GM12878 (cell line): Measurements from ENCODE around the gene MTFP1. TPM values are rescaled to one million over a fixed set of nuclear protein-coding genes. Genes with fewer than 3 reads are reported as not detected.

Source experiments
- MLLT1 ChIP-seq: fragments of 450-650 bp; IDR thresholded peaks from 2 replicates; pipeline ENCODE4 v1.6.1; 2016; ENCODE audit warnings: mild to moderate bottlenecking
- NFYA ChIP-seq: IDR thresholded peaks from 2 replicates; pipeline ENCODE4 v1.6.1; 2011; ENCODE audit warnings: low read depth, mild to moderate bottlenecking, low read length, improper control_type of control experiment, borderline replicate concordance
- polyA plus RNA-seq, 11 experiments: library from polyadenylated mRNA; depleted of rRNA in 4 of 11; unstranded in 6 of 11; stranded (reverse) in 5 of 11; fragments of >200 nt; fragmentation: Nextera tagmentation in 4 of 11; fragmentation: Illumina TruSeq in 1 of 11; extraction: Ambion mirVana in 4 of 11; extraction: Trizol in 1 of 11; gene quantifications; 1 replicate in 1 of 11; 2 replicates in 10 of 11; pipeline versions ENCODE4 v1.2.1 to v1.2.3, GENCODE V29; 2011 to 2016; ENCODE audit warnings: inconsistent platforms in 2 of 11, missing spikeins in 2 of 11, low read depth in 1 of 11
- small RNA-seq: library from RNA; depleted of rRNA; stranded (forward); fragments of <200 nt; gene quantifications from one replicate; pipeline ENCODE3, GENCODE V24; 2014
- total RNA-seq, 4 experiments: library from RNA; depleted of rRNA in 3 of 4; stranded (reverse); fragments of >200 nt in 3 of 4; fragmentation: Illumina TruSeq in 1 of 4; extraction: Trizol in 1 of 4; gene quantifications; 2 replicates each; pipeline versions ENCODE4 v1.2.1 to v1.2.3, GENCODE V29; 2013 to 2021

The MTFP1 gene
- total and polyA plus RNA-seq, 10 of the 15 experiments (the other 5 are each of a cell fraction or from before 2014, with no cell fraction given): 20.5 to 133 (median 59.8) TPM

GRCh38 chr22:30474683-30475424, 49.3 kb downstream of the MTFP1 start (continued):
- TF ChIP-seq NFYA: no peak
- TF ChIP-seq MLLT1: no peak

Small RNAs within 50 kb of the gene (small RNA-seq; reads per million reads assigned to genes)
- gene AC004832.3 (not detected), gene RNU6-564P (not detected)

Other genes starting within 250 kb of the MTFP1 start
Only the 7 nearest of the 16 such genes appear.
- gene TBC1D10A, start 98.8 kb upstream of the MTFP1 start, total RNA-seq (2014; rRNA removed): 14.1 and 16.3 TPM in 2 replicates
- gene TBC1D10A, start 98.8 kb upstream of the MTFP1 start, total RNA-seq (2014; rRNA removed; fragmentation: Illumina TruSeq; extraction: Trizol): 8.5 and 8.6 TPM in 2 replicates
- gene TBC1D10A, start 98.8 kb upstream of the MTFP1 start, total RNA-seq (2021): 22.2 and 24.3 TPM in 2 replicates
- gene TBC1D10A, start 98.8 kb upstream of the MTFP1 start, polyA plus RNA-seq (2011; rRNA removed): 10.3 and 14.4 TPM in 2 replicates
- 2.0 and 7.9 TPM in 2 replicates for gene TBC1D10A, start 98.8 kb upstream of the MTFP1 start, polyA plus RNA-seq (2014; fragmentation: Illumina TruSeq; extraction: Trizol)
- under 1 TPM; 0.27 to 0.82 TPM for gene TBC1D10A, start 98.8 kb upstream of the MTFP1 start, polyA plus RNA-seq (2014; fragmentation: Nextera tagmentation; extraction: Ambion mirVana)
- 25.7 and 27.8 TPM in 2 replicates for gene TBC1D10A, start 98.8 kb upstream of the MTFP1 start, polyA plus RNA-seq (2014; rRNA removed)
- 10 to 100 TPM; 17.4 to 20.8 TPM for gene TBC1D10A, start 98.8 kb upstream of the MTFP1 start, polyA plus RNA-seq (2016; fragmentation: Nextera tagmentation; extraction: Ambion mirVana)
- 47.1 and 56.1 TPM in 2 replicates for gene SF3A1, start 68.9 kb upstream of the MTFP1 start, total RNA-seq (2014; rRNA removed)
- gene SF3A1, start 68.9 kb upstream of the MTFP1 start, total RNA-seq (2014; rRNA removed; fragmentation: Illumina TruSeq; extraction: Trizol): 14.9 and 16.9 TPM in 2 replicates
- 222 and 239 TPM in 2 replicates for gene SF3A1, start 68.9 kb upstream of the MTFP1 start, total RNA-seq (2021)
- gene SF3A1, start 68.9 kb upstream of the MTFP1 start, polyA plus RNA-seq (2011; rRNA removed): 7.8 and 28.1 TPM in 2 replicates
- 44.7 and 78.9 TPM in 2 replicates for gene SF3A1, start 68.9 kb upstream of the MTFP1 start, polyA plus RNA-seq (2014; fragmentation: Illumina TruSeq; extraction: Trizol)
- gene SF3A1, start 68.9 kb upstream of the MTFP1 start, polyA plus RNA-seq (2014; fragmentation: Nextera tagmentation; extraction: Ambion mirVana): 10 to 100 TPM; 10.4 to 13.4 TPM
- 35.8 and 63.6 TPM in 2 replicates for gene SF3A1, start 68.9 kb upstream of the MTFP1 start, polyA plus RNA-seq (2014; rRNA removed)
- gene SF3A1, start 68.9 kb upstream of the MTFP1 start, polyA plus RNA-seq (2016; fragmentation: Nextera tagmentation; extraction: Ambion mirVana): 100 to 1,000 TPM; 170 to 190 TPM
- 2.0 and 2.7 TPM in 2 replicates for gene CCDC157, start 68.8 kb upstream of the MTFP1 start, total RNA-seq (2014; rRNA removed)
- gene CCDC157, start 68.8 kb upstream of the MTFP1 start, total RNA-seq (2014; rRNA removed; fragmentation: Illumina TruSeq; extraction: Trizol): 0.37 and 0.72 TPM in 2 replicates
- 1.4 and 1.5 TPM in 2 replicates for gene CCDC157, start 68.8 kb upstream of the MTFP1 start, total RNA-seq (2021)
- 0.40 and 1.0 TPM in 2 replicates for gene CCDC157, start 68.8 kb upstream of the MTFP1 start, polyA plus RNA-seq (2011; rRNA removed)
- 0.08 and 0.81 TPM in 2 replicates for gene CCDC157, start 68.8 kb upstream of the MTFP1 start, polyA plus RNA-seq (2014; fragmentation: Illumina TruSeq; extraction: Trizol)
- gene CCDC157, start 68.8 kb upstream of the MTFP1 start, polyA plus RNA-seq (2014; fragmentation: Nextera tagmentation; extraction: Ambion mirVana): under 1 TPM; 0.10 to 0.46 TPM
- gene CCDC157, start 68.8 kb upstream of the MTFP1 start, polyA plus RNA-seq (2014; rRNA removed): 2.0 and 2.8 TPM in 2 replicates
- gene CCDC157, start 68.8 kb upstream of the MTFP1 start, polyA plus RNA-seq (2016; fragmentation: Nextera tagmentation; extraction: Ambion mirVana): 1 to 10 TPM; 1.9 to 2.8 TPM
- gene RNF215, start 38.4 kb upstream of the MTFP1 start, total RNA-seq (2014; rRNA removed): 3.7 and 6.6 TPM in 2 replicates
- gene RNF215, start 38.4 kb upstream of the MTFP1 start, total RNA-seq (2014; rRNA removed; fragmentation: Illumina TruSeq; extraction: Trizol): 2.1 and 3.0 TPM in 2 replicates
- 6.9 and 7.6 TPM in 2 replicates for gene RNF215, start 38.4 kb upstream of the MTFP1 start, total RNA-seq (2021)
- 2.9 and 3.6 TPM in 2 replicates for gene RNF215, start 38.4 kb upstream of the MTFP1 start, polyA plus RNA-seq (2011; rRNA removed)
- gene RNF215, start 38.4 kb upstream of the MTFP1 start, polyA plus RNA-seq (2014; fragmentation: Illumina TruSeq; extraction: Trizol): 0.43 and 1.5 TPM in 2 replicates
- gene RNF215, start 38.4 kb upstream of the MTFP1 start, polyA plus RNA-seq (2014; fragmentation: Nextera tagmentation; extraction: Ambion mirVana): under 1 TPM in 1 of 2 experiments, not detected in 1; 0.31 TPM
- gene RNF215, start 38.4 kb upstream of the MTFP1 start, polyA plus RNA-seq (2014; rRNA removed): 3.4 and 4.7 TPM in 2 replicates
- under 1 TPM; 0.32 to 0.76 TPM for gene RNF215, start 38.4 kb upstream of the MTFP1 start, polyA plus RNA-seq (2016; fragmentation: Nextera tagmentation; extraction: Ambion mirVana)
- gene SEC14L2, start 28.8 kb upstream of the MTFP1 start, total RNA-seq (2014; rRNA removed): 0.28 and 0.76 TPM in 2 replicates
- 0.28 and 0.45 TPM in 2 replicates for gene SEC14L2, start 28.8 kb upstream of the MTFP1 start, total RNA-seq (2014; rRNA removed; fragmentation: Illumina TruSeq; extraction: Trizol)
- gene SEC14L2, start 28.8 kb upstream of the MTFP1 start, total RNA-seq (2021): 0.51 and 1.0 TPM in 2 replicates
- gene SEC14L2, start 28.8 kb upstream of the MTFP1 start, polyA plus RNA-seq (2011; rRNA removed): 0.75 and 0.99 TPM in 2 replicates
- 0.31 TPM in 1 of 2 replicates, not detected in the other for gene SEC14L2, start 28.8 kb upstream of the MTFP1 start, polyA plus RNA-seq (2014; fragmentation: Illumina TruSeq; extraction: Trizol)
- under 1 TPM; 0.08 to 0.11 TPM for gene SEC14L2, start 28.8 kb upstream of the MTFP1 start, polyA plus RNA-seq (2014; fragmentation: Nextera tagmentation; extraction: Ambion mirVana)
- 0.51 and 0.77 TPM in 2 replicates for gene SEC14L2, start 28.8 kb upstream of the MTFP1 start, polyA plus RNA-seq (2014; rRNA removed)
- 1 to 10 TPM; 2.0 to 4.0 TPM for gene SEC14L2, start 28.8 kb upstream of the MTFP1 start, polyA plus RNA-seq (2016; fragmentation: Nextera tagmentation; extraction: Ambion mirVana)
- not detected in 2 replicates for gene SEC14L3, start 46.2 kb downstream of the MTFP1 start, total RNA-seq (2014; rRNA removed)
- gene SEC14L3, start 46.2 kb downstream of the MTFP1 start, total RNA-seq (2014; rRNA removed; fragmentation: Illumina TruSeq; extraction: Trizol): not detected in 2 replicates
- not detected in 2 replicates for gene SEC14L3, start 46.2 kb downstream of the MTFP1 start, total RNA-seq (2021)
- not detected in 2 replicates for gene SEC14L3, start 46.2 kb downstream of the MTFP1 start, polyA plus RNA-seq (2011; rRNA removed)
- gene SEC14L3, start 46.2 kb downstream of the MTFP1 start, polyA plus RNA-seq (2014; fragmentation: Illumina TruSeq; extraction: Trizol): not detected in 2 replicates
- gene SEC14L3, start 46.2 kb downstream of the MTFP1 start, polyA plus RNA-seq (2014; fragmentation: Nextera tagmentation; extraction: Ambion mirVana): under 1 TPM in 1 of 2 experiments, not detected in 1; 0.03 TPM
- not detected in 2 replicates for gene SEC14L3, start 46.2 kb downstream of the MTFP1 start, polyA plus RNA-seq (2014; rRNA removed)
- not detected for gene SEC14L3, start 46.2 kb downstream of the MTFP1 start, polyA plus RNA-seq (2016; fragmentation: Nextera tagmentation; extraction: Ambion mirVana)
- gene SEC14L4, start 79.9 kb downstream of the MTFP1 start, total RNA-seq (2014; rRNA removed): not detected in 2 replicates
- not detected in 2 replicates for gene SEC14L4, start 79.9 kb downstream of the MTFP1 start, total RNA-seq (2014; rRNA removed; fragmentation: Illumina TruSeq; extraction: Trizol)
- not detected in 2 replicates for gene SEC14L4, start 79.9 kb downstream of the MTFP1 start, total RNA-seq (2021)
- gene SEC14L4, start 79.9 kb downstream of the MTFP1 start, polyA plus RNA-seq (2011; rRNA removed): not detected in 2 replicates
- gene SEC14L4, start 79.9 kb downstream of the MTFP1 start, polyA plus RNA-seq (2014; fragmentation: Illumina TruSeq; extraction: Trizol): not detected in 2 replicates
- gene SEC14L4, start 79.9 kb downstream of the MTFP1 start, polyA plus RNA-seq (2014; fragmentation: Nextera tagmentation; extraction: Ambion mirVana): not detected
- not detected in 2 replicates for gene SEC14L4, start 79.9 kb downstream of the MTFP1 start, polyA plus RNA-seq (2014; rRNA removed)
- gene SEC14L4, start 79.9 kb downstream of the MTFP1 start, polyA plus RNA-seq (2016; fragmentation: Nextera tagmentation; extraction: Ambion mirVana): not detected